Stimulated activated CD4-positive, alpha-beta T cell treated with anti-CD3 and anti-CD28 coated beads, Interleukin-4, amount 100 ng/mL, for 1 hour (primary cell): ENCODE results near the gene TEX44.
A peak's percentile ranks its signal among the peaks of the same experiment; 100 is the strongest.
"Not testable (repeated sequence)": the region's sequence is repeated elsewhere in the genome, so short reads cannot be mapped to it uniquely, and the experiment has no call there.

Source experiments
- DNase-seq: peaks from one replicate; pipeline ENCODE4 v3.0.0-alpha.2; 2020

TEX44 gene

DNA sequence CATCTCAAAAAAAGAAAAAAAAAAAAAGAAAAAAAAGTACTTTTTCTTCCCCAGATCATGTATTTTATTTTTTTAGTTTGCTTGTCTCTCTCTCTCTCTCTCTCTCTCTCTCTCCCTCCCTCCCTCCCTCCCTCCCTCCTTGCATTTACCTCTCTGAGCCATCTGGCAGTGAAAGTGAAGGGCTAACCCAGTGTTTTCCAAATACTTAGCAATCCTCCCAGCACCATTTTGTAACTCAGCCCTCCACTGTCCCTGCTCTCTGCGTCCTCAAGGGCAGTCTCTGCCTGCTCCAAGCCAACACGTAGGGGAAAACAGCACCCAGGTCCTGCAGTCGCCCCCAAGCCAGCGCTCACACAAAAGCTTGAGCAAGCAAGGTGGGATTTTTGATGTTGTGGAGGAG is 19.6 kb upstream of the TEX44 start:
- DNase-seq: no peak

- DNase-seq: no peak
Measured at GRCh38 chr2:231573698-231574421, 18.8 kb upstream of the TEX44 start.

GRCh38 chr2:231575612-231576256 is 16.9 kb upstream of the TEX44 start:
- no peak for DNase-seq

- no peak for DNase-seq
Measured at GRCh38 chr2:231576465-231576864, 16.2 kb upstream of the TEX44 start.

GRCh38 chr2:231578655-231579054 is 14.0 kb upstream of the TEX44 start:
- not testable (repeated sequence) for DNase-seq

DNA sequence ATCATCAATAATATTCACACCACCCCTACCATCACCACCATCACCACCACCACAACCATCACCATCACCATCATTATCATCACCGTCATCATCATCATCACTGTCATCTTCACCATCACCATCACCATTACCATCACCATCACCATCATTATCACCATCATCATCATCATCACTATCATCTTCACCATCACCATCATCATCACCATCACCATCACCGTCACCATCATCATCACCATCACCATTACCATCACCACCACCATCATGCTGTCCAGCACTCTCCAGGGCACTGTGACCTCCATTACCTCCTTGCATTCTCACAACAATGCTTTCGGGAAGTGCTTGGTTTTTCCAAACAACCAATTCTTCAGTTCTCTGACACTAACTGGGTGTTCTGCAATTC is 13.1 kb upstream of the TEX44 start:
- DNase-seq: no peak

DNA sequence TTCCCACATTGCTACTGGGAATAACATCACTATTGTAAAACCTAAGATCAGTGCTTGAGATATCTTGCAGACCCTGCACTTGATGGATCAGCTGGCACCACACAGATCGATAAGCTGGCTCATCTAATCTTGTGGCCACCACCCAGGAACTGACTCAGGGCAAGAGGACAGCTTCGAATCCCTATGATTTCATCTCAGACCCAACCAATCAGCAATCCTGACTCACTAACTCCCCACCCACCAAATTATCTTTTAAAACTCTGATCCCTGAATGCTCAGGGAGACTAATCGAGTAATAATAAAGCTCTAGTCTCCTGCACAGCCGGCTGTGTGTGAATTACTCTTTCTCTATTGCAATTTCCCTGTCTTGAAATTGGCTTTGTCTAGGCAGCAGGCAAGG is 11.3 kb upstream of the TEX44 start:
- no peak for DNase-seq

GRCh38 chr2:231583982-231584381 is 8.7 kb upstream of the TEX44 start:
- DNase-seq: no peak

DNA sequence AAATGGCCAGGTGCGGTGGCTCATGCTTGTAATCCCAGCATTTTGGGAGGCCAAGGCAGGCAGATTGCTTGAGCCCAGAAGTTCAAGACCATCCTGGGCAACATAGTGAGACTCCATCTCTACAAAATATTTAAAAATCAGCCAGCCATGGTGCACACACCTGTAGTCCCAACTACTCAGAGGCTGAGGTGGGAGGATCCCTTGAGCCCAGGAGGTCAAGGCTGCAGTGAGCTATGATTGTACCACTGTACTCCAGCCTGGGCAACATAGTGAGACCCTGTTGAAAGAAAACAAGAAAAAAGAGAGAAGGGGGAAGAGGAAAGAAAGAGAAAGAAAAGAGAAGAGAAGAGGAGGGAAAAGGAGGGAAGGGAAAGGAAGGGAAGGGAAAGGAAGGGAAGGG is 4.9 kb upstream of the TEX44 start:
- DNase-seq: not testable (repeated sequence)

- DNase-seq: no peak
Measured at GRCh38 chr2:231589656-231590055, 3.0 kb upstream of the TEX44 start.

DNA sequence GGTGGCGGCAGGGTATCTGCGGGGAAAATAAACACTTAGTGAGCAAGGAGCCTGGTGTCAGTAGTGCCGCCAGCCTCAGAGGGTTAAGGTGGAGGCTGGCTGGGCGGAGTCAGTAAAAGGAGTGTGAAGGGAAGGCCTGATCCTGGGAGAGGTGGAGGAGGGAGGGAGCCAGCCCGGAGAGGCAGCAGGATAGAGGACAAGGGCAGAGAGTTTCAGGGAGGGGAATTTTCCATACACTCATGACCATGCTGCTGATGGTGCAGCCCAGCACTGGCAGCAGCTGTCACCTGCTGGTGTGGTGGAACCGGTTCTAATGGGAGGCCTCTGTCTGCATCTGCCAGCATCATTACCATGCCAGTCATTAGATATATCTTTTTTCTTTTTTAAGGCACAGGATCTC is 2.0 kb upstream of the TEX44 start:
- no peak for DNase-seq

GRCh38 chr2:231593666-231594065 is 1.0 kb downstream of the TEX44 start:
- DNase-seq: no peak

DNA sequence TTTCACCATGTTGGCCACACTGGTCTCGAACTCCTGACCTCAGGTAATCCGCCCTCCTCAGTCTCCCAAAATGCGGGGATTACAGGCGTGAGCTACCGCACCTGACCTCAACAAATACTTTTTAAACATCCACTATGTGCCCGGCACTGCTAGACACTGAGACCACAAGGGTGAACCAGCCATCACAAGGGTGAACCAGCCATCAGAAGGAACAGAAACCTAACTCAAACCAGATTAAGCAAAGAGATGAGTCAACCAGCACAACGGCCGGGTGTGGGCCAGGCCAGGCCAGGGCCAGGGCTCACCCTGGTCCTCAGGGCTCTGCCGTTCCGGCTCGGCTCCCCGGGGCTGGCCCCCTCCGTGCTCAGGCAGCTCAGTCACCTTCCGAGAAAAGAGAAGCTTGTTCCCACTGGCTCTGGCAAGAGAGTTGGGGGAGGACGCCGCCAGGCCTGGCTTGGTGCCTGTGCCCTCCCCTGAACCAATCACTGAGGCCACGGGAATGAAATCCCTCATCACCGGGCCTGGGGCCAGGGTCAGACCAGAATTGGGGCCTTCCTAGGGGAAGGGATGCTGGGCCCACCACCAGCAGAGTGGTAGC is 4.4 kb downstream of the TEX44 start:
- DNase-seq: no peak

- DNase-seq: no peak
Measured at GRCh38 chr2:231597627-231598026, 5.0 kb downstream of the TEX44 start.

- no peak for DNase-seq
Measured at GRCh38 chr2:231600619-231601355, 8.1 kb downstream of the TEX44 start.

- peak; percentile 82 for DNase-seq
Measured at GRCh38 chr2:231601356-231602229, 8.9 kb downstream of the TEX44 start.

DNA sequence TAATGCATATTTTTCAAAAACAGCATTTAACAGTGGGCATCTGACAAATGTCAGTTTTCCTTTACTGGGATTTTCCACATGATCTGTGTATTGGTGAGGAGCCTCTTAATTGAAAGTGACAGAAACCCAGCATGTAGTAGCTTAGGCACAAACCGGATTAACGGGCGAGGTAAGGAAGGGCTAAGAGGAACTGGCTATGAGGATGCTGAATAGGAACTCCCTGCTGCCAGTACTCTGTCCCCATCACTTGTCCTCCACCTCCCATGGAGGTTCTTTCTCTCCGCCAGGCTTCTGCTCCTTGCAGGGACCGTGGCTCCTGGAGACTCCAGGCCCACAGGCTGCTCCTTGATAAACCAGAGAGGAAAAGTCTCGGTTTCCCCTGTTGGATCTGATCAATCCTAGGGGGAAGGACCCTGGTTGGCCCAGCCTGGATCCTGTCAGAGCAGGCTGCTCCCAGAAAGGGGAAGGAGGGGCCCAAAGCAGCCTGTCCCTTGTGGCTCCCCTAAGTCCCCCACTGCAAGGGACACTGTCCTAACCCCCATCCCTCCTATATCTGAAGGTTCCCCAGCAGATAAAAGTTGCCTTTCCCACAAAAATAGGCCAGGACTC is 10.3 kb downstream of the TEX44 start:
- DNase-seq: no peak

GRCh38 chr2:231604101-231604684 is 11.5 kb downstream of the TEX44 start:
- no peak for DNase-seq

DNA sequence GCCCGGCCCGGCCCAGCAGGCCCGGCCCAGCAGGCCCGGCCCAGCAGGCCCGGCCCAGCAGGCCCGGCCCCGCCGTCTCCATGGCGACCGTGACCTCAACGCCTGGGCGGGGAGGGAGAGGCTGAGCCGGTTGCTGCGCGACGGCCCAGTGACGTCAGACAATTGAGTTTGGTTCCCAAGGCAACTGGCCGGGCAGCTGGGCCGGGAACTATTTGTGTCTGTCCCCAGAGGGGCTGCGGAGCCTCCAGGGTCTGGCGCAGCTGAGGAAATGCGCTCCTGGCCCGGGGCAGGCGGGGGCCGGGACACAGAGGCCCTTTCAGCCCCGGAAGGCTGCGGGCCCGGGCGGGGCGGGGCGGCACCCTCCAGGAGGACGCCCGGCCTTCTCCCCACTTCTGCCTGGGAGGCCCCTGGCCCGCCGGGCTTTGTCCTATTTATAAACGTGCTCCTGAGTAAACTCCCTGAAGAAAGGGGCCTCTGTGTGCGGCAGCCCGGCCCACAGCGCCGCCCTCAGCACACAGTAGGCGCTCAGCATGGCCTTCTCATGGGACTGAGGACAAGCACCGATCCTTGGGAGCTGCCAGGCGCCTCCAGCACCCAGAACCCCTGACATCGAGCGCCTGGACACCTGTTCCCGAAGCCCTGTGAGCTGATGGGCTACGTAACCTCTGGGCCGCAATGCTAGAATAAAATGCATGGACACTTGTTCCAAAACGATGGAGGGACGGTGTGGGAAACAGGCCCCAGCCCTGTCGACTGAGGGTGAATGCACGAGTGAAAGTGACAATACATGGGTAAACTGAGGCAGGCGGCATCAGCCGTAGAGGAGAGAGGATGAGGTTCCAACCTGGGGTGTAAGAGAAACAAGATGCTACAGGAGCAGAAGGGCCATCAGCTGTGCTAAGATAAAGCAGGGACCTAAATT is 12.3 kb downstream of the TEX44 start:
- peak; percentile 94 for DNase-seq

GRCh38 chr2:231605607-231606091 is 13.0 kb downstream of the TEX44 start:
- DNase-seq: no peak
